Testis (tissue), 2 donors: ENCODE results near the gene NFIB.

Source experiments
- CTCF ChIP-seq, 3 experiments: fragments of 450-650 bp in 2 of 3; fragments of 200-600 bp in 1 of 3; sonication (generic) in 1 of 3; IDR thresholded peaks; one replicate each; pipeline ENCODE4 v1.5.1; 2016 to 2019; ENCODE audit warnings: antibody characterized with exemption in 3 of 3, mild to moderate bottlenecking in 2 of 3, moderate library complexity in 1 of 3
- POLR2A ChIP-seq: fragments of 450-650 bp; IDR thresholded peaks from one replicate; pipeline ENCODE4 v1.6.1; 2017; ENCODE audit warnings: antibody characterized with exemption, mild to moderate bottlenecking, moderate library complexity

GRCh38 chr9:14341437-14342122, 27.6 kb upstream of the NFIB start:
- no peak for TF ChIP-seq CTCF (IDR thresholded peaks at IDR 0.05)
- TF ChIP-seq POLR2A: no peak
